ENCODE data around the gene MTG2. TPM values are rescaled to one million over a fixed set of nuclear protein-coding genes. Genes with fewer than 3 reads are reported as not detected.

Gene MTG2
- total RNA-seq, 1 donor from 2014 or later = 13.3 TPM

GRCh38 chr20:62178316-62179161, 4.3 kb upstream of the MTG2 start:
- H3K27me3 ChIP-seq = no peaks in the 10 kb centered on the region
- TF ChIP-seq CTCF (IDR thresholded peaks at IDR 0.05) (no peak), POLR2AphosphoS5 (IDR thresholded peaks at IDR 0.05; ENCODE audit: insufficient read depth in 1 of 2, low read depth in 1 of 2) (no peak), POLR2A (IDR thresholded peaks at IDR 0.05) (no peak)

GRCh38 chr20:62179162-62179504, 3.7 kb upstream of the MTG2 start:
- Histone ChIP-seq H3K4me3 (no peak overlapping the region), H3K9me3 (no peaks in the 10 kb centered on the region), H3K27ac (no peak overlapping the region), H3K36me3 (no peaks in the 10 kb centered on the region), H3K4me1 (peaks cover 18% of the 10 kb centered on the region), H3K27me3 (no peaks in the 10 kb centered on the region)
- no peak for TF ChIP-seq POLR2AphosphoS5 (IDR thresholded peaks at IDR 0.05; ENCODE audit: insufficient read depth in 1 of 2, low read depth in 1 of 2)
- no peak for TF ChIP-seq CTCF (IDR thresholded peaks at IDR 0.05)
- no peak for TF ChIP-seq POLR2A (IDR thresholded peaks at IDR 0.05)
- intact Hi-C loops (cut with DNase I) = no loop called here
- DNase-seq (ENCODE audit: extremely low spot score in 2 of 2) = no peak

More at GRCh38 chr20:62178316-62179161, 4.3 kb upstream of the MTG2 start:
- no peak for DNase-seq (ENCODE audit: extremely low spot score in 2 of 2)
- Histone ChIP-seq H3K27ac (no peak overlapping the region), H3K9me3 (no peaks in the 10 kb centered on the region), H3K4me3 (no peak overlapping the region), H3K36me3 (peaks cover 0 to 5% of the 10 kb centered on the region in 2 donors), H3K4me1 (peaks cover 12% of the 10 kb centered on the region)
- intact Hi-C loops (cut with DNase I) = no loop called here

GRCh38 chr20:62181808-62182207, 1.0 kb upstream of the MTG2 start:
- H3K4me1 ChIP-seq = peaks cover 39% of the 10 kb centered on the region
- no peaks in the 10 kb centered on the region for H3K36me3 ChIP-seq
- H3K4me3 ChIP-seq = peak overlapping the region in 1 of 2 donors; percentile 95
- DNase-seq (ENCODE audit: extremely low spot score in 2 of 2) = no peak
- H3K27ac ChIP-seq = peak overlapping the region; percentile 93
- H3K27me3 ChIP-seq = no peaks in the 10 kb centered on the region
- TF ChIP-seq POLR2AphosphoS5 (IDR thresholded peaks at IDR 0.05; ENCODE audit: insufficient read depth in 1 of 2, low read depth in 1 of 2) = no peak
- no peak for TF ChIP-seq CTCF (IDR thresholded peaks at IDR 0.05)
- TF ChIP-seq POLR2A (IDR thresholded peaks at IDR 0.05) = no peak
- intact Hi-C loops (cut with DNase I) = no loop called here
- no peaks in the 10 kb centered on the region for H3K9me3 ChIP-seq

GRCh38 chr20:62183426-62184142, 756 bp downstream of the MTG2 start:
- Histone ChIP-seq H3K9me3 (no peaks in the 10 kb centered on the region), H3K4me3 (peak overlapping the region; percentile 95 to 100), H3K27ac (peak overlapping the region; percentile 93), H3K36me3 (no peaks in the 10 kb centered on the region), H3K4me1 (peaks cover 46% of the 10 kb centered on the region), H3K27me3 (no peaks in the 10 kb centered on the region)
- no peak for TF ChIP-seq POLR2A (IDR thresholded peaks at IDR 0.05)
- no peak for TF ChIP-seq POLR2AphosphoS5 (IDR thresholded peaks at IDR 0.05; ENCODE audit: insufficient read depth in 1 of 2, low read depth in 1 of 2)
- no peak for TF ChIP-seq CTCF (IDR thresholded peaks at IDR 0.05)
- intact Hi-C loops (cut with DNase I) = no loop called here
- DNase-seq (ENCODE audit: extremely low spot score in 2 of 2) = no peak

GRCh38 chr20:62186096-62186426, 3.2 kb downstream of the MTG2 start:
- no peaks in the 10 kb centered on the region for H3K27me3 ChIP-seq
- intact Hi-C loops (cut with DNase I) = no loop called here
- no peaks in the 10 kb centered on the region for H3K9me3 ChIP-seq
- H3K4me1 ChIP-seq = peaks cover 46% of the 10 kb centered on the region
- TF ChIP-seq POLR2AphosphoS5 (IDR thresholded peaks at IDR 0.05; ENCODE audit: insufficient read depth in 1 of 2, low read depth in 1 of 2) = no peak
- TF ChIP-seq CTCF (IDR thresholded peaks at IDR 0.05) = no peak
- TF ChIP-seq POLR2A (IDR thresholded peaks at IDR 0.05) = no peak
- no peak overlapping the region for H3K4me3 ChIP-seq
- no peak overlapping the region for H3K27ac ChIP-seq
- DNase-seq (ENCODE audit: extremely low spot score in 2 of 2) = no peak
- H3K36me3 ChIP-seq = peaks cover 0 to 15% of the 10 kb centered on the region in 2 donors
